Peyer's patch (tissue), 4 donors: ENCODE measurements around the gene ARMH4. TPM values are rescaled to one million over a fixed set of nuclear protein-coding genes. Genes with fewer than 3 reads are reported as not detected.

Experiments used
- DNase-seq, 3 donors: peaks; one replicate each; pipeline ENCODE4 v3.0.0-alpha.2; 2017 to 2019
- H3K27ac ChIP-seq, 4 donors: fragments of 200-600 bp; sonication (generic); one replicate each; pipeline ENCODE4 v1.5.1; 2016 to 2019
- H3K27me3 ChIP-seq, 2 donors: fragments of 200-600 bp; sonication (generic); one replicate each; pipeline ENCODE4 v1.5.1; 2019
- H3K36me3 ChIP-seq, 3 donors: fragments of 200-600 bp; sonication (generic); one replicate each; pipeline ENCODE4 v1.5.1; 2016 to 2019
- H3K4me1 ChIP-seq, 4 donors: fragments of 200-600 bp; sonication (generic); one replicate each; pipeline ENCODE4 v1.5.1; 2016 to 2019
- H3K4me3 ChIP-seq, 4 donors: fragments of 200-600 bp; sonication (generic); 1 replicate in 3 of 4; 2 replicates in 1 of 4; pipeline ENCODE4 v1.5.1; 2016 to 2019; ENCODE audit warnings: mild to moderate bottlenecking in 1 of 4
- H3K9me3 ChIP-seq, 4 donors: fragments of 200-600 bp; sonication (generic); one replicate each; pipeline ENCODE4 v1.5.1; 2016 to 2019; ENCODE audit warnings: mild to moderate bottlenecking in 1 of 4
- POLR2A ChIP-seq, 2 donors: fragments of 450-650 bp; IDR thresholded peaks; one replicate each; pipeline ENCODE4 v1.5.1; 2017; ENCODE audit warnings: antibody characterized with exemption in 2 of 2, mild to moderate bottlenecking in 2 of 2, moderate library complexity in 2 of 2
- total RNA-seq, 4 donors: library from RNA; depleted of rRNA; stranded (reverse); fragments of >200 nt; gene quantifications; one replicate each; pipeline ENCODE4 v1.1.0, GENCODE V29; 2016
- TF ChIP-seq, protein P1 (sequence below), 6 experiments: fragments of 450-650 bp in 4 of 6; fragments of 200-600 bp in 2 of 6; sonication (generic) in 1 of 6; IDR thresholded peaks; one replicate each; pipeline ENCODE4 v1.5.1; 2017 to 2019; ENCODE audit warnings: antibody characterized with exemption in 6 of 6, mild to moderate bottlenecking in 3 of 6, moderate library complexity in 1 of 6

The ARMH4 gene
- total RNA-seq, 4 donors from 2014 or later: 0.18 to 3.2 (median 1.4) TPM

DNA sequence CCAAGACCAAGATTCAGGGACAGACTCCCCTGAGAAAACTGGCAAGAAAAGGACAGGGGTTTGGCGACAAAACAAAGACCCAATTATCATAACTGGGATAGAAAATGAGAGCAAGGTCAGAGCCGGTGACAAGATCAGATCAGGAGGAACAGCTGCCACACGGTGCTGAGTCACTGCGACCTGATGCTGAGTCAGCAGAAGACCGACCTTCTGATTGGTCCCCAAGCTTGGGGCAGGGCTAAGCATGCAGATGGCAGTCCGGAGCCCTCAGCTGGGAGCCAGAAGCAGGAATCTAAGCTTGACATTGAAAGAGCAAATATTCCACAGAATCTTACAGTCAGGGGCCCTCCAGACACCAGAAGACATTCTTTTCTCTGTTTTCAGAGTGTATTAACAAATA is 19.1 kb upstream of the ARMH4 start:
- DNase-seq: peak in 2 of 3 donors; percentile 81 to 84
- Histone ChIP-seq H3K4me1 (no peaks in the 10 kb centered on the region), H3K27ac (no peak overlapping the region), H3K36me3 (no peaks in the 10 kb centered on the region), H3K27me3 (no peaks in the 10 kb centered on the region), H3K4me3 (no peak overlapping the region), H3K9me3 (no peaks in the 10 kb centered on the region)
- TF ChIP-seq POLR2A (IDR thresholded peaks at IDR 0.05): no peak
- TF ChIP-seq, protein P1, sequence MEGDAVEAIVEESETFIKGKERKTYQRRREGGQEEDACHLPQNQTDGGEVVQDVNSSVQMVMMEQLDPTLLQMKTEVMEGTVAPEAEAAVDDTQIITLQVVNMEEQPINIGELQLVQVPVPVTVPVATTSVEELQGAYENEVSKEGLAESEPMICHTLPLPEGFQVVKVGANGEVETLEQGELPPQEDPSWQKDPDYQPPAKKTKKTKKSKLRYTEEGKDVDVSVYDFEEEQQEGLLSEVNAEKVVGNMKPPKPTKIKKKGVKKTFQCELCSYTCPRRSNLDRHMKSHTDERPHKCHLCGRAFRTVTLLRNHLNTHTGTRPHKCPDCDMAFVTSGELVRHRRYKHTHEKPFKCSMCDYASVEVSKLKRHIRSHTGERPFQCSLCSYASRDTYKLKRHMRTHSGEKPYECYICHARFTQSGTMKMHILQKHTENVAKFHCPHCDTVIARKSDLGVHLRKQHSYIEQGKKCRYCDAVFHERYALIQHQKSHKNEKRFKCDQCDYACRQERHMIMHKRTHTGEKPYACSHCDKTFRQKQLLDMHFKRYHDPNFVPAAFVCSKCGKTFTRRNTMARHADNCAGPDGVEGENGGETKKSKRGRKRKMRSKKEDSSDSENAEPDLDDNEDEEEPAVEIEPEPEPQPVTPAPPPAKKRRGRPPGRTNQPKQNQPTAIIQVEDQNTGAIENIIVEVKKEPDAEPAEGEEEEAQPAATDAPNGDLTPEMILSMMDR (IDR thresholded peaks at IDR 0.05): no peak

GRCh38 chr14:58167891-58168290 is 15.9 kb upstream of the ARMH4 start:
- TF ChIP-seq, protein P1 (IDR thresholded peaks at IDR 0.05): no peak
- TF ChIP-seq POLR2A (IDR thresholded peaks at IDR 0.05): no peak
- no peaks in the 10 kb centered on the region for H3K27me3 ChIP-seq
- H3K4me3 ChIP-seq: no peak overlapping the region
- no peak for DNase-seq
- H3K4me1 ChIP-seq: no peaks in the 10 kb centered on the region
- no peak overlapping the region for H3K27ac ChIP-seq
- no peaks in the 10 kb centered on the region for H3K36me3 ChIP-seq
- no peaks in the 10 kb centered on the region for H3K9me3 ChIP-seq

GRCh38 chr14:58167057-58167456 is 15.0 kb upstream of the ARMH4 start:
- DNase-seq: no peak
- TF ChIP-seq POLR2A (IDR thresholded peaks at IDR 0.05): no peak
- TF ChIP-seq, protein P1 (IDR thresholded peaks at IDR 0.05): no peak
- no peaks in the 10 kb centered on the region for H3K27me3 ChIP-seq

DNA sequence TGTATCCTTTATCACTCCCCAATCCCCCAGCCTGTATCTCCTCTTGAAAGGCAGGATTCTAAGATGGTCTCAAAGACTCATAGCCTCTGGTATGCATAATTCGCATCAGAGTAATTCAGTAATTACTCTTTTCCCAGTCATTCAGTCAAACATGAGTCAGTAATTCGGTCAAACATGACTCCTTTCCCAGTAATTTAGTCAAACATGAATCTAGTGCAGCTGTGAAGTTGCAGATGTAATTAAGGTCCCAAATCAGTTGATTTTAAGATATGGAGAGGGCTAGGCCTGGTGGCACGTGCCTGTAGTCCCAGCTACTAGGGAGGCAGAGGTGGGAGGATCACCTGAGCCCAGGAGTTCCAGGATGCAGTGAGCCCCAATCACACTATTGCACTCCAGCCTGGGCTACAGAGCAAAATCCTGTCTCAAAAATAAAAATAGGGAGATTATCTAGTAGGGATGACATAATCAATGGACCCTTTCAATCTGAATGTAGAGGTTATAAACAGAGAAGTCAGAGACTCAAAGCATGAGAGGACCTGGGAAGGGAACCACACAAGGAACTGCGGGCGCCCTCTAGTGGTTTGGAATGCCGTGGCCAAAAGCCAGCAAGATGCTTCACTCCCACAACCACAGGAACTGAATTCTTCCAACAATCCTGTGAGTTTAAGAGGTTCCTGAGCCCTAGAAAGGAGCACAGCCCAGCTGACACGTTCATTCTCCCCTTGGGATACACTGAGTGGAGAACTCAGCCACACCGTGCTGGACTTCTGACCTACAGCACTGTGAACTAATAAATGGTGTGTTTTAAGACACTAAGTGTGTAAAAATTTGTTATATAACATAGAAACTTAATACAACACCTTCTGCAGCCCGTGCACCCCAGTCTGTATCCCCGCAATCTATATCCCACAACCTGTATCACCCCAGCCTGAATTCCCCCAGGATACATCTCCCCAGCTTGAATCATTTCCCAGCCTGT is 14.3 kb upstream of the ARMH4 start:
- Histone ChIP-seq H3K4me1 (no peaks in the 10 kb centered on the region), H3K4me3 (no peak overlapping the region), H3K9me3 (no peaks in the 10 kb centered on the region), H3K27me3 (no peaks in the 10 kb centered on the region), H3K27ac (no peak overlapping the region), H3K36me3 (no peaks in the 10 kb centered on the region)
- no peak for TF ChIP-seq POLR2A (IDR thresholded peaks at IDR 0.05)
- TF ChIP-seq, protein P1 (IDR thresholded peaks at IDR 0.05): peak; percentile 52 to 91 (median 62)
- DNase-seq: peak; percentile 70 to 95 (median 85)

More at GRCh38 chr14:58167057-58167456, 15.0 kb upstream of the ARMH4 start:
- Histone ChIP-seq H3K27ac (no peak overlapping the region), H3K4me1 (no peaks in the 10 kb centered on the region), H3K4me3 (no peak overlapping the region), H3K36me3 (no peaks in the 10 kb centered on the region), H3K9me3 (no peaks in the 10 kb centered on the region)

- Histone ChIP-seq H3K27ac (no peak overlapping the region), H3K4me3 (no peak overlapping the region), H3K9me3 (no peaks in the 10 kb centered on the region), H3K27me3 (no peaks in the 10 kb centered on the region), H3K4me1 (no peaks in the 10 kb centered on the region), H3K36me3 (no peaks in the 10 kb centered on the region)
- no peak for DNase-seq
- no peak for TF ChIP-seq POLR2A (IDR thresholded peaks at IDR 0.05)
- TF ChIP-seq, protein P1 (IDR thresholded peaks at IDR 0.05): no peak
Measured at GRCh38 chr14:58160561-58160960, 8.5 kb upstream of the ARMH4 start.
